ENCODE data around the gene TEX30. TPM values are rescaled to one million over a fixed set of nuclear protein-coding genes. Genes with fewer than 3 reads are reported as not detected.

TEX30 gene
- polyA plus RNA-seq, 5 donors, result 15.3 to 25.7 (median 19.1) TPM

DNA sequence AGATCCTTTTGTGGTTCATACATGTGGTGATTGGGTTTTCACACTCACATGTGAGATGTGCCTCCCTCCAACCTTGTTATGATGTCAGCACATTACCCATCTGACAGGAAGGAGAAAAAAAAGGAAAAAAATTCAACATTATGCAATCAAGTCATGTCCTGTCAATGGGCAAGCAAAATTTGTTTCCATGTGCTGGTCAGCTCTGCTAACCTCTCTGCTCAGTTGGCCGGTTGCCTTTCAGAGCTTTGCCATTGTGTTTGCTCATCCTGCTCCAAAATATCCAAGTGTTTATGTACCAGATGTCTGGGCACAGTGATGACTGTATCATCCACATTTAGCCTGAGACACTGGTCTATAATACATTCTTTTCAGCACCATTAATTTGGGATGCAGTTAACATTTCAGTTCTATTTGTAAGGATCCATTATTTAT is 51.8 kb downstream of the TEX30 start:
- no peak for DNase-seq

DNA sequence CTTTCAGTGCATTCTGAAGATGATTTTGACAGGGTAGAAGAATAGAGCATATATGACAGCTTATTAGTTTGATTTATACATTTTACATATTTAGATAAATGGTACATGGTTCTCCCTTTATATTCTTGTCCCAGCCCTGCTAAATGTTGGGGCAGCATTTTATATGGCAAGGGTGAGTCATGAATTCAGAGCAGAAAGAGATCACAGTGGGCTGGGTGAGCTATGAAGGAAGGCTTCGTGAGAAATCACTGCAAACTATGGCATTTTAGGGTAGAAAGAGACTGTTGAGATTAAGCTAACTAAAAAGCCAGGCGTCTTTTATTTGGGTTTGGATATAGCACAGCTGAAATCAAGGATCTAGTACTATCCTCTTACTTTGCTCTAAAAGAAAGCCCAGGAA is 54.8 kb downstream of the TEX30 start:
- DNase-seq, result no peak

Other genes with a start within 250 kb of the TEX30 start
- 10 to 100 TPM; 38.7 to 80.0 (median 72.9) TPM for gene TPP2, start 176.8 kb downstream of the TEX30 start, polyA plus RNA-seq (ENCODE audit: insufficient read depth in 1 of 5, insufficient read length in 5 of 5, low replicate concordance in 1 of 5)
- gene METTL21C, start 78.7 kb downstream of the TEX30 start, polyA plus RNA-seq (ENCODE audit: insufficient read depth in 1 of 5, insufficient read length in 5 of 5, low replicate concordance in 1 of 5), result 1 to 10 TPM in 1 of 5 donors, not detected in 4; 1.5 TPM
- gene POGLUT2, start 25.2 kb upstream of the TEX30 start, polyA plus RNA-seq (ENCODE audit: insufficient read depth in 1 of 5, insufficient read length in 5 of 5, low replicate concordance in 1 of 5), result 10 to 100 TPM; 30.8 to 40.1 (median 34.2) TPM
- 10 to 100 TPM; 36.6 to 53.4 (median 45.1) TPM for gene BIVM, start 25.3 kb upstream of the TEX30 start, polyA plus RNA-seq (ENCODE audit: insufficient read depth in 1 of 5, insufficient read length in 5 of 5, low replicate concordance in 1 of 5)
- 10 to 100 TPM; 62.1 to 93.1 (median 86.2) TPM for gene ERCC5, start 72.2 kb upstream of the TEX30 start, polyA plus RNA-seq (ENCODE audit: insufficient read depth in 1 of 5, insufficient read length in 5 of 5, low replicate concordance in 1 of 5)

All from right lung (tissue), 5 donors.